ENCODE measurements around the gene GGA1. TPM values are rescaled to one million over a fixed set of nuclear protein-coding genes. Genes with fewer than 3 reads are reported as not detected.

The GGA1 gene
- total and polyA plus RNA-seq, 10 of the 15 experiments (the other 5 are each of a cell fraction or from before 2014, with no cell fraction given) = 1.4 to 79.4 (median 44.4) TPM

GRCh38 chr22:37624876-37625275 lies 16.2 kb downstream of the GGA1 start:
- no peaks in the 10 kb centered on the region for H3K9me3 ChIP-seq (replicated peaks; ENCODE audit: control insufficient read depth, insufficient read depth, low read length)
- in situ Hi-C loops (cut with MboI) (loop anchor here (5.0 kb wide), 1 partner anchor 57 kb away; no protein-coding TSS in a partner anchor), intact Hi-C loops (cut with micrococcal nuclease; ENCODE audit: unreplicated experiment) (no loop called here)
- no peak overlapping the region for H3K9ac ChIP-seq (ENCODE audit: control insufficient read depth, insufficient read depth, low read length)
- H3K79me2 ChIP-seq (ENCODE audit: control insufficient read depth, insufficient read depth, low read length) = no peaks in the 10 kb centered on the region
- no peak overlapping the region for H3K4me3 ChIP-seq
- DNase-seq (ENCODE audit: low read depth, low spot score) = no peak
- WGBS (ENCODE audit: insufficient coverage, insufficient replicate concordance, low lambda C conversion rate, missing lambda C conversion rate) = 100% methylated on average over 5 of the region's 7 CpGs
- H3K4me2 ChIP-seq (ENCODE audit: control insufficient read depth, insufficient read depth) = no peak overlapping the region
- no peak overlapping the region for H2AFZ ChIP-seq (ENCODE audit: control insufficient read depth, low read depth, low read length)
- H4K20me1 ChIP-seq (ENCODE audit: control insufficient read depth, insufficient read depth) = no peaks in the 10 kb centered on the region
- H3K27me3 ChIP-seq (replicated peaks in 1 of 2; ENCODE audit: control insufficient read depth in 2 of 2, insufficient read depth in 2 of 2, low read length in 1 of 2) = no peaks in the 10 kb centered on the region
- ATAC-seq = no peak
- ChIA-PET CTCF (interaction anchor here (1.4 to 14.9 kb wide), 6 partner anchors 9 to 238 kb away, joined by 5 to 275 read pairs (median 104); partner anchors contain the start of genes GGA1, LGALS1, NOL12 and PDXP), RAD21 (ENCODE audit: unreplicated experiment) (interaction anchor here (1.1 to 7.1 kb wide), 6 partner anchors 9 to 61 kb away, joined by 3 to 76 read pairs (median 20); partner anchors contain the start of genes LGALS1, NOL12, PDXP and SH3BP1), SMC1A (ENCODE audit: uncharacterized antibody, unreplicated experiment) (interaction anchor here (0.6 to 5.9 kb wide), 9 partner anchors 11 to 1373 kb away, joined by 3 to 69 read pairs (median 7); partner anchors contain the start of genes PDXP and SH3BP1), POLR2A (interaction anchor here (1.4 to 5.0 kb wide), 6 partner anchors 9 to 57 kb away, joined by 3 to 45 read pairs (median 14); partner anchors contain the start of genes GGA1 and SH3BP1)
- BruUV-seq (replicated peaks) = no TSS peak
- peaks cover 27% of the 10 kb centered on the region for H3K4me1 ChIP-seq (ENCODE audit: control insufficient read depth, insufficient read depth, low read length)
- H3K36me3 ChIP-seq (ENCODE audit: control insufficient read depth in 2 of 2, insufficient read depth in 2 of 2, low read length in 1 of 2) = peaks cover 20 to 23% of the 10 kb centered on the region in 2 experiments
- FAIRE-seq = no peak
- no peak overlapping the region for H3K27ac ChIP-seq (ENCODE audit: control insufficient read depth, insufficient read depth)
- TF ChIP-seq, protein P1, sequence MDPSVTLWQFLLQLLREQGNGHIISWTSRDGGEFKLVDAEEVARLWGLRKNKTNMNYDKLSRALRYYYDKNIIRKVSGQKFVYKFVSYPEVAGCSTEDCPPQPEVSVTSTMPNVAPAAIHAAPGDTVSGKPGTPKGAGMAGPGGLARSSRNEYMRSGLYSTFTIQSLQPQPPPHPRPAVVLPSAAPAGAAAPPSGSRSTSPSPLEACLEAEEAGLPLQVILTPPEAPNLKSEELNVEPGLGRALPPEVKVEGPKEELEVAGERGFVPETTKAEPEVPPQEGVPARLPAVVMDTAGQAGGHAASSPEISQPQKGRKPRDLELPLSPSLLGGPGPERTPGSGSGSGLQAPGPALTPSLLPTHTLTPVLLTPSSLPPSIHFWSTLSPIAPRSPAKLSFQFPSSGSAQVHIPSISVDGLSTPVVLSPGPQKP (IDR thresholded peaks at IDR 0.05; ENCODE audit: low read depth, low read length) = no peak
- TF ChIP-seq USF2 (IDR thresholded peaks at IDR 0.05; ENCODE audit: borderline replicate concordance, low read depth, low read length) = no peak
- no peak for TF ChIP-seq ZBTB11 (CRISPR knock-in tag; IDR thresholded peaks at IDR 0.05)
- TF ChIP-seq YY1 (IDR thresholded peaks at IDR 0.05; ENCODE audit: low read depth, low read length) = no peak
- no peak for TF ChIP-seq DPF2 (IDR thresholded peaks at IDR 0.05)
- no peak for TF ChIP-seq FOS (IDR thresholded peaks at IDR 0.05; ENCODE audit: borderline replicate concordance, extremely low read depth, insufficient read length)
- TF ChIP-seq ZNF622 (IDR thresholded peaks at IDR 0.05) = no peak
- TF ChIP-seq HDAC6 (IDR thresholded peaks at IDR 0.05; ENCODE audit: unreplicated experiment) = no peak
- no peak for TF ChIP-seq JUND (IDR thresholded peaks at IDR 0.05; ENCODE audit: low read depth, low read length)
- no peak for TF ChIP-seq BCL11A (IDR thresholded peaks at IDR 0.05; ENCODE audit: low read depth, low read length)
- no peak for TF ChIP-seq YBX1 (IDR thresholded peaks at IDR 0.05)
- TF ChIP-seq, protein P2, sequence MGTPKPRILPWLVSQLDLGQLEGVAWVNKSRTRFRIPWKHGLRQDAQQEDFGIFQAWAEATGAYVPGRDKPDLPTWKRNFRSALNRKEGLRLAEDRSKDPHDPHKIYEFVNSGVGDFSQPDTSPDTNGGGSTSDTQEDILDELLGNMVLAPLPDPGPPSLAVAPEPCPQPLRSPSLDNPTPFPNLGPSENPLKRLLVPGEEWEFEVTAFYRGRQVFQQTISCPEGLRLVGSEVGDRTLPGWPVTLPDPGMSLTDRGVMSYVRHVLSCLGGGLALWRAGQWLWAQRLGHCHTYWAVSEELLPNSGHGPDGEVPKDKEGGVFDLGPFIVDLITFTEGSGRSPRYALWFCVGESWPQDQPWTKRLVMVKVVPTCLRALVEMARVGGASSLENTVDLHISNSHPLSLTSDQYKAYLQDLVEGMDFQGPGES (IDR thresholded peaks at IDR 0.05) = no peak
- TF ChIP-seq POLR2A (IDR thresholded peaks at IDR 0.05; ENCODE audit: low read depth, low read length) = no peak; the same call in 1 of the 2 replicates
- TF ChIP-seq CBX3 (IDR thresholded peaks at IDR 0.05; ENCODE audit: borderline replicate concordance, low read depth) = no peak
- TF ChIP-seq BHLHE40 (IDR thresholded peaks at IDR 0.05; ENCODE audit: borderline replicate concordance in 1 of 2, low read depth in 2 of 2, low read length in 1 of 2) = no peak
- TF ChIP-seq ESRRA (IDR thresholded peaks at IDR 0.05; ENCODE audit: low read length) = no peak
- TF ChIP-seq RBBP5 (conservative IDR thresholded peaks at IDR 0.05) = no peak
- TF ChIP-seq, protein P3, sequence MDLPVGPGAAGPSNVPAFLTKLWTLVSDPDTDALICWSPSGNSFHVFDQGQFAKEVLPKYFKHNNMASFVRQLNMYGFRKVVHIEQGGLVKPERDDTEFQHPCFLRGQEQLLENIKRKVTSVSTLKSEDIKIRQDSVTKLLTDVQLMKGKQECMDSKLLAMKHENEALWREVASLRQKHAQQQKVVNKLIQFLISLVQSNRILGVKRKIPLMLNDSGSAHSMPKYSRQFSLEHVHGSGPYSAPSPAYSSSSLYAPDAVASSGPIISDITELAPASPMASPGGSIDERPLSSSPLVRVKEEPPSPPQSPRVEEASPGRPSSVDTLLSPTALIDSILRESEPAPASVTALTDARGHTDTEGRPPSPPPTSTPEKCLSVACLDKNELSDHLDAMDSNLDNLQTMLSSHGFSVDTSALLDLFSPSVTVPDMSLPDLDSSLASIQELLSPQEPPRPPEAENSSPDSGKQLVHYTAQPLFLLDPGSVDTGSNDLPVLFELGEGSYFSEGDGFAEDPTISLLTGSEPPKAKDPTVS (IDR thresholded peaks at IDR 0.05; ENCODE audit: low read depth, low read length) = no peak

Data from GM12878 (cell line).